Heart left ventricle (tissue), 16 donors: ENCODE measurements around the gene VPS26A. TPM values are rescaled to one million over a fixed set of nuclear protein-coding genes. Genes with fewer than 3 reads are reported as not detected.

Experiments
- ATAC-seq, 4 donors: fragments of 200-7000 bp; cut with Tn5 transposase; one replicate each; pipeline ENCODE4 v1.9.1; 2020 to 2022; ENCODE audit warnings: moderate library complexity in 4 of 4, mild to moderate bottlenecking in 3 of 4, moderate number of reproducible peaks in 1 of 4
- DNase-seq, 5 donors: peaks; one replicate each; pipeline ENCODE4 v3.0.0-alpha.2; 2020
- H3K27ac ChIP-seq, 12 donors: fragments of 200-600 bp; sonication (generic) in 4 of 12; one replicate each; pipeline versions ENCODE4 v1.5.0 to v1.8.0; 2016 to 2022; ENCODE audit warnings: mild to moderate bottlenecking in 2 of 12
- H3K27me3 ChIP-seq, 9 donors: fragments of 200-600 bp; sonication (generic) in 2 of 9; one replicate each; pipeline versions ENCODE4 v1.5.1 to v1.8.0; 2016 to 2022; ENCODE audit warnings: mild to moderate bottlenecking in 3 of 9
- H3K36me3 ChIP-seq, 9 donors: fragments of 200-600 bp; sonication (generic) in 2 of 9; one replicate each; pipeline versions ENCODE4 v1.5.0 to v1.8.0; 2018 to 2022; ENCODE audit warnings: mild to moderate bottlenecking in 2 of 9
- H3K4me1 ChIP-seq, 12 donors: fragments of 200-600 bp; sonication (generic) in 4 of 12; one replicate each; pipeline versions ENCODE4 v1.5.0 to v1.8.0; 2016 to 2022; ENCODE audit warnings: mild to moderate bottlenecking in 3 of 12
- H3K4me3 ChIP-seq, 12 donors: fragments of 200-600 bp; sonication (generic) in 4 of 12; one replicate each; pipeline versions ENCODE4 v1.5.0 to v1.8.0; 2017 to 2022; ENCODE audit warnings: mild to moderate bottlenecking in 9 of 12, moderate library complexity in 4 of 12
- H3K9me3 ChIP-seq, 12 donors: fragments of 200-600 bp; sonication (generic) in 4 of 12; one replicate each; pipeline versions ENCODE4 v1.5.0 to v1.8.0; 2016 to 2022; ENCODE audit warnings: mild to moderate bottlenecking in 1 of 12
- POLR2A ChIP-seq, 2 donors: fragments of 450-650 bp; IDR thresholded peaks; one replicate each; pipeline ENCODE4 v1.6.1; 2017; ENCODE audit warnings: antibody characterized with exemption in 2 of 2, mild to moderate bottlenecking in 2 of 2, moderate library complexity in 2 of 2
- WGBS, 4 donors: extraction: QIAGEN DNeasy Blood & Tissue Kit in 2 of 4; methylation state at CpG; one replicate each; pipeline versions ENCODE4 v1.1.5 to v1.1.7; 2013 to 2018; 5-methylcytosine and 5-hydroxymethylcytosine counted together
- intact Hi-C, 10 donors: fragments of 100-400 bp; cut with DNase I; formaldehyde crosslinking; loops; one replicate each; pipeline versions ENCODE4 v1.11.1 to v1.14.2; 2022
- polyA plus RNA-seq, 2 donors: library from polyadenylated mRNA; stranded (reverse); fragments of 200-250 nt; gene quantifications; one replicate each; pipeline ENCODE4 v1.2.3, GENCODE V29; 2013
- total RNA-seq, 9 donors: library from RNA; depleted of rRNA in 2 of 9; stranded (reverse); fragments of >200 nt in 2 of 9; fragmentation: NEBNext Ultra II Directional in 3 of 9; extraction: Animal tissue kit (Norgen Biotek cat#: 25700) in 3 of 9; gene quantifications; one replicate each; pipeline versions ENCODE4 v1.1.0 to v1.2.4, GENCODE V29; 2016 to 2023
- TF ChIP-seq, protein P1 (sequence below), 12 donors: fragments of 200-600 bp; sonication (generic) in 4 of 12; IDR thresholded peaks; one replicate each; pipeline versions ENCODE4 v1.5.0 to v1.8.0; 2018 to 2022; ENCODE audit warnings: antibody characterized with exemption in 12 of 12, mild to moderate bottlenecking in 5 of 12
- donor health status: ischemic (EF 13 %, LVEDD 7.1; RV severe dilation, severe dysfunction).
- donor health status: healthy with polysubstance abuse.
- donor health status: DM: no; HTN: yes; CAD: no.
- donor health status: DM: no; HTN: no; CAD: no.
- donor health status: ischemic (EF 25% LVEDD 6.9; RV normal size, moderate dysfunction).
- donor health status: ischemic (EF 25% LVEDD 5.7; RV mildly dilated, moderate dysfunction).
- donor health status: healthy.
- donor health status: DM: yes; HTN: yes; CAD: no.
- donor health status: ischemic (EF 35%, LVEDD 5.7; RV mildly dilated, moderate dysfunction).
- donor health status: nonischemic (EF 11% LVEDD 7.7; RV severe dilation, severe dysfunction).
- donor health status: DM: yes; HTN: yes; CAD: no.
- donor health status: PGD.
- donor health status: ischemic (EF 29% LVEDD 5.4; RV normal size, mild dysfunction).
- donor health status: nonischemic (EF 23%, LVEDD 6.1; RV moderate dilation, normal function).

VPS26A gene
- total and polyA plus RNA-seq, 11 donors, result 15.5 to 42.3 (median 34.4) TPM

DNA sequence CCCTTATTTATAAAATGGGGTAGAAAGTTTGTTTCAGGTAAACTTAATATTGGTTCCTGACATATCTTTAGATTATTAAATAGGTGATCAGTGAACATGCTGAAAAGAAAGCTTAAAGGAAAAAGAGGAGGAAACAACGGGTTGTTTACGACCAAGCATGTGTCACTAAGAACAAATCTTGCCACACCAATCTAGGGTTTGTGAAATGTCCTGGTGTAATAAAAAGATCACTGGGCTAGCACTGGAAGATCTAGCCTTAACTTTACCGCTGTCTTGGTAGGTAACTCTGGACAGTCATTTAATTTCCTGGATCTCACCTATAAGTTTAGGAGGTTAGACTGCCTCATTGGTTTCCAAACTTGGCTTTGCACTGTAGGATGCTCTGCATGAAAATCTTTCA is 19.0 kb downstream of the VPS26A start:
- Histone ChIP-seq H3K27me3 (no peaks in the 10 kb centered on the region), H3K36me3 (peaks cover 0 to 11% (median 2%) of the 10 kb centered on the region in 9 donors), H3K9me3 (no peaks in the 10 kb centered on the region), H3K27ac (no peak overlapping the region), H3K4me3 (no peak overlapping the region), H3K4me1 (peaks cover 0 to 13% (median 0%) of the 10 kb centered on the region in 12 donors)
- 59 to 96% (median 79%) methylated on average over 3 of the region's 3 CpGs for WGBS, 4 donors
- intact Hi-C loops, result no loop called here
- ATAC-seq (no peak), DNase-seq (no peak)
- TF ChIP-seq, protein P1, sequence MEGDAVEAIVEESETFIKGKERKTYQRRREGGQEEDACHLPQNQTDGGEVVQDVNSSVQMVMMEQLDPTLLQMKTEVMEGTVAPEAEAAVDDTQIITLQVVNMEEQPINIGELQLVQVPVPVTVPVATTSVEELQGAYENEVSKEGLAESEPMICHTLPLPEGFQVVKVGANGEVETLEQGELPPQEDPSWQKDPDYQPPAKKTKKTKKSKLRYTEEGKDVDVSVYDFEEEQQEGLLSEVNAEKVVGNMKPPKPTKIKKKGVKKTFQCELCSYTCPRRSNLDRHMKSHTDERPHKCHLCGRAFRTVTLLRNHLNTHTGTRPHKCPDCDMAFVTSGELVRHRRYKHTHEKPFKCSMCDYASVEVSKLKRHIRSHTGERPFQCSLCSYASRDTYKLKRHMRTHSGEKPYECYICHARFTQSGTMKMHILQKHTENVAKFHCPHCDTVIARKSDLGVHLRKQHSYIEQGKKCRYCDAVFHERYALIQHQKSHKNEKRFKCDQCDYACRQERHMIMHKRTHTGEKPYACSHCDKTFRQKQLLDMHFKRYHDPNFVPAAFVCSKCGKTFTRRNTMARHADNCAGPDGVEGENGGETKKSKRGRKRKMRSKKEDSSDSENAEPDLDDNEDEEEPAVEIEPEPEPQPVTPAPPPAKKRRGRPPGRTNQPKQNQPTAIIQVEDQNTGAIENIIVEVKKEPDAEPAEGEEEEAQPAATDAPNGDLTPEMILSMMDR (IDR thresholded peaks at IDR 0.05), result no peak
- TF ChIP-seq POLR2A (IDR thresholded peaks at IDR 0.05), result no peak

DNA sequence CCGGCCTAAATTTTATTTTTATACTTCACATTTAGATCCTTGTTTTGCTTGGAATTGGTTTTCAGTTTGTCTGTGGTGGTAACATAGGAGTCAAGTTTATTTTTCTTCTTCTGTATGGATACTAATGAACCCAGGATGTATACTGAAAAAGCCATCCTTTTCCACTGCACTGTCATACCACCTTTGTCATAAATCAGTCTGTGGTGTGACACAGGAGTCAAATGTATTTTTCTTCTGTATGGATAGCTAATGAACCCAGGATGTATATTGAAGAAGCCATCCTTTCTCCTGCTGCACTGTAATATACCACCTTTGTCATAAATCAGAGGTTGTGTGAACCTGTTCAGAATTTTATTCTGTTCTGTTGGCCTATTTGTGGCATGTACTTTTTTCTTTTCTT is 21.4 kb downstream of the VPS26A start:
- no peak for ATAC-seq
- WGBS, 4 donors, result 95 to 100% (median 98%) methylated on average over 1 of the region's 1 CpG
- Histone ChIP-seq H3K36me3 (peaks cover 0 to 9% (median 0%) of the 10 kb centered on the region in 9 donors), H3K4me3 (no peak overlapping the region), H3K4me1 (peaks cover 0 to 13% (median 0%) of the 10 kb centered on the region in 12 donors), H3K27me3 (no peaks in the 10 kb centered on the region), H3K27ac (no peak overlapping the region), H3K9me3 (no peaks in the 10 kb centered on the region)
- no peak for DNase-seq
- intact Hi-C loops, result no loop called here
- TF ChIP-seq POLR2A (IDR thresholded peaks at IDR 0.05), result no peak
- TF ChIP-seq, protein P1 (IDR thresholded peaks at IDR 0.05), result no peak

- intact Hi-C loops, result no loop called here
- no peak overlapping the region for H3K4me3 ChIP-seq
- no peak for DNase-seq
- H3K27me3 ChIP-seq, result no peaks in the 10 kb centered on the region
- TF ChIP-seq POLR2A (IDR thresholded peaks at IDR 0.05), result no peak
- TF ChIP-seq, protein P1 (IDR thresholded peaks at IDR 0.05), result no peak
- H3K4me1 ChIP-seq, result peaks cover 0 to 13% (median 0%) of the 10 kb centered on the region in 12 donors
- H3K27ac ChIP-seq, result no peak overlapping the region
- H3K9me3 ChIP-seq, result no peaks in the 10 kb centered on the region
- peaks cover 0 to 9% (median 0%) of the 10 kb centered on the region in 9 donors for H3K36me3 ChIP-seq
- WGBS, 4 donors, result 96 to 98% (median 98%) methylated on average over 8 of the region's 8 CpGs
- ATAC-seq, result no peak
Measured at GRCh38 chr10:69145864-69146263, 21.9 kb downstream of the VPS26A start.

DNA sequence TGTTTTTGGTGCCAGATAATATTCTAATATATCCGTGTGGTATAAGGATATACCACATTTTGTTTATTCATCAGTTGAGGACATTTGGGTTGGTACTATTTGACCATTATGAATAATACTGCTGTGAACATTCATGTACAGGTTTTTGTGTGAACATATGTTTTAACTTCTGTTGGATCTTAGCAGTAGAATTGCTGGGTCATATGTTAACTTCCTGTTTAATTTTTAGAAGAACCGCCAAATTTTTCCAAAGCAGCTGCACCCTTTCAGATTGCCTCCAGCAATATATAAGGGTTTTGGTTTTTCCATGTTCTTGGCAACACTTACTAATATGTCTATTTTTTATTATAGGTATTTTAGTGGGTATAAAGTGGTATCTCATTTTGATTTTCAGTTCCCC is 22.8 kb downstream of the VPS26A start:
- no peak for TF ChIP-seq POLR2A (IDR thresholded peaks at IDR 0.05)
- TF ChIP-seq, protein P1 (IDR thresholded peaks at IDR 0.05), result no peak
- no peak for ATAC-seq
- Histone ChIP-seq H3K4me3 (no peak overlapping the region), H3K4me1 (peaks cover 0 to 13% (median 0%) of the 10 kb centered on the region in 12 donors), H3K36me3 (peaks cover 0 to 9% (median 0%) of the 10 kb centered on the region in 9 donors), H3K9me3 (no peaks in the 10 kb centered on the region), H3K27ac (no peak overlapping the region), H3K27me3 (no peaks in the 10 kb centered on the region)
- 52 to 68% (median 60%) methylated on average over 2 of the region's 2 CpGs for WGBS, 4 donors
- intact Hi-C loops, result no loop called here
- DNase-seq, result no peak
